IMR-90 (cell line): Measurements from ENCODE around the gene STARD10. TPM values are rescaled to one million over a fixed set of nuclear protein-coding genes. Genes with fewer than 3 reads are reported as not detected.

Source experiments
- ATAC-seq: fragments of 200-7000 bp; cut with Tn5 transposase; 2 replicates; pipeline ENCODE4 v1.9.1; 2020; ENCODE audit warnings: low read depth, mild to moderate bottlenecking, moderate library complexity
- BruUV-seq: library from RNA; stranded (reverse); fragments of 400-500 nt; replicated peaks from 2 replicates; lab custom pipeline; 2021; lab: Mats Ljungman, UMichigan
- CTCF ChIA-PET: fragments of 300-600 bp; formaldehyde crosslinking; extraction: SDS; loops from one replicate; lab custom pipeline; 2021; ENCODE audit warnings: antibody characterized with exemption; lab: Yijun Ruan, JAX
- POLR2A ChIA-PET: fragments of 300-600 bp; sonication (Branson Sonifier 250); formaldehyde crosslinking; loops from one replicate; lab custom pipeline; 2022; ENCODE audit warnings: antibody characterized with exemption; ENCODE audit not compliant: unreplicated experiment; lab: Charles Lee
- DNase-seq: peaks from one replicate; pipeline ENCODE4 v3.0.0; 2013
- H2AFZ ChIP-seq: replicated peaks from 2 replicates; pipeline ENCODE3; 2013; ENCODE audit warnings: low read length, mild to moderate bottlenecking; ENCODE audit not compliant: poor library complexity
- H2AK5ac ChIP-seq: 2 replicates; pipeline ENCODE4 v1.6.1; 2013; ENCODE audit warnings: low read depth, low read length, inconsistent platforms
- H2AK9ac ChIP-seq: replicated peaks from 2 replicates; pipeline ENCODE3; 2013; ENCODE audit warnings: mild to moderate bottlenecking, low read depth, low read length, moderate library complexity; ENCODE audit not compliant: poor library complexity
- H2BK120ac ChIP-seq: 2 replicates; pipeline ENCODE4 v1.6.1; 2013; ENCODE audit warnings: low read depth, low read length, inconsistent platforms
- H2BK15ac ChIP-seq: 3 replicates; pipeline ENCODE4 v1.6.1; 2013; ENCODE audit warnings: low read depth, low read length, inconsistent platforms
- H2BK20ac ChIP-seq: 2 replicates; pipeline ENCODE4 v1.6.1; 2013; ENCODE audit warnings: low read depth, mild to moderate bottlenecking, inconsistent platforms, low read length, moderate library complexity
- H2BK5ac ChIP-seq: 2 replicates; pipeline ENCODE4 v1.6.1; 2013; ENCODE audit warnings: mild to moderate bottlenecking, low read depth, low read length, inconsistent platforms; ENCODE audit not compliant: poor library complexity, severe bottlenecking
- H3K14ac ChIP-seq: replicated peaks from 2 replicates; pipeline ENCODE4 v1.6.1; 2013; ENCODE audit warnings: low read depth, low read length, inconsistent platforms
- H3K18ac ChIP-seq: 2 replicates; pipeline ENCODE4 v1.6.1; 2013; ENCODE audit warnings: low read depth, low read length, control low read depth
- H3K23ac ChIP-seq: 2 replicates; pipeline ENCODE4 v1.6.1; 2013; ENCODE audit warnings: low read depth, low read length, inconsistent platforms
- H3K27ac ChIP-seq: 2 replicates; pipeline ENCODE4 v1.5.1; 2013; ENCODE audit warnings: mild to moderate bottlenecking, control low read depth, low read length; ENCODE audit not compliant: insufficient read depth
- H3K27me3 ChIP-seq: 2 replicates; pipeline ENCODE4 v1.6.1; 2013; ENCODE audit warnings: low read length; ENCODE audit not compliant: control insufficient read depth, insufficient read depth
- H3K36me3 ChIP-seq: 2 replicates; pipeline ENCODE4 v1.6.1; 2013; ENCODE audit warnings: low read length, mixed read lengths; ENCODE audit not compliant: control insufficient read depth, insufficient read depth
- H3K4ac ChIP-seq: 2 replicates; pipeline ENCODE4 v1.6.1; 2013; ENCODE audit warnings: low read depth, low read length, inconsistent platforms
- H3K4me1 ChIP-seq: 2 replicates; pipeline ENCODE4 v1.6.1; 2013; ENCODE audit warnings: low read length, mixed read lengths; ENCODE audit not compliant: control insufficient read depth, insufficient read depth
- H3K4me2 ChIP-seq: 2 replicates; pipeline ENCODE4 v1.6.1; 2013; ENCODE audit warnings: low read depth, mild to moderate bottlenecking, control low read depth, low read length, moderate library complexity
- H3K4me3 ChIP-seq: 2 replicates; pipeline ENCODE4 v1.5.1; 2013; ENCODE audit warnings: low read depth, mild to moderate bottlenecking, control low read depth, low read length, moderate library complexity; ENCODE audit not compliant: insufficient read depth
- H3K56ac ChIP-seq: 2 replicates; pipeline ENCODE4 v1.6.1; 2013; ENCODE audit warnings: low read length, inconsistent platforms; ENCODE audit not compliant: insufficient read depth; ENCODE audit errors: extremely low read depth
- H3K79me1 ChIP-seq, 2 experiments: 2 replicates each; pipeline ENCODE4 v1.6.1; 2013; ENCODE audit warnings: low read length in 2 of 2, inconsistent platforms in 1 of 2, low read depth in 1 of 2
- H3K9ac ChIP-seq: 2 replicates; pipeline ENCODE4 v1.6.1; 2013; ENCODE audit warnings: low read depth, low read length, control low read depth
- H3K9me1 ChIP-seq: 2 replicates; pipeline ENCODE4 v1.6.1; 2013; ENCODE audit warnings: low read length, inconsistent platforms; ENCODE audit not compliant: insufficient read depth
- H3K9me3 ChIP-seq: 2 replicates; pipeline ENCODE4 v1.6.1; 2013; ENCODE audit warnings: low read length; ENCODE audit not compliant: control insufficient read depth, insufficient read depth
- H4K20me1 ChIP-seq: 2 replicates; pipeline ENCODE4 v1.6.1; 2013; ENCODE audit warnings: low read length, inconsistent platforms; ENCODE audit not compliant: insufficient read depth
- H4K5ac ChIP-seq: 2 replicates; pipeline ENCODE4 v1.6.1; 2013; ENCODE audit warnings: mild to moderate bottlenecking, low read depth, low read length, control low read depth
- H4K8ac ChIP-seq, 2 experiments: 2 replicates each; pipeline ENCODE4 v1.6.1; 2013; ENCODE audit warnings: low read depth in 2 of 2, low read length in 2 of 2, control low read depth in 1 of 2, inconsistent platforms in 1 of 2
- H4K91ac ChIP-seq: 2 replicates; pipeline ENCODE4 v1.6.1; 2013; ENCODE audit warnings: low read depth, low read length, inconsistent platforms; ENCODE audit not compliant: insufficient read depth
- CHD1 ChIP-seq: IDR thresholded peaks from 2 replicates; pipeline ENCODE4 v1.6.1; 2012; ENCODE audit warnings: low read depth, low read length, improper control_type of control experiment
- MAFK ChIP-seq: IDR thresholded peaks from 2 replicates; pipeline ENCODE4 v1.6.1; 2012; ENCODE audit warnings: low read depth, low read length, improper control_type of control experiment
- MAZ ChIP-seq: IDR thresholded peaks from 2 replicates; pipeline ENCODE4 v1.6.1; 2012; ENCODE audit warnings: low read depth, mild to moderate bottlenecking, low read length, improper control_type of control experiment, moderate library complexity, borderline replicate concordance
- USF2 ChIP-seq: fragments of 150-350 bp; IDR thresholded peaks from 2 replicates; pipeline ENCODE4 v1.6.1; 2017; ENCODE audit warnings: mild to moderate bottlenecking, antibody characterized with exemption, low read length, low read depth
- WGBS, 2 experiments: methylation state at CpG; one replicate each; pipeline versions ENCODE4 v1.1.5 to v1.1.7; 2013; ENCODE audit warnings: missing lambda C conversion rate in 2 of 2; ENCODE audit not compliant: insufficient read length in 1 of 2; ENCODE audit errors: extremely low coverage in 2 of 2; 5-methylcytosine and 5-hydroxymethylcytosine counted together
- dilution Hi-C: fragments of 300-500 bp; cut with HindIII; formaldehyde crosslinking; loops from one replicate; pipeline ENCODE4 v1.14.3; 2018; ENCODE audit warnings: low sequenced_read_pairs; ENCODE audit not compliant: unreplicated experiment
- in situ Hi-C: fragments of 300-500 bp; cut with MboI; formaldehyde crosslinking; loops from 3 replicates; pipeline ENCODE4 v1.14.3; 2019; ENCODE audit warnings: low sequenced_read_pairs, inconsistent platforms, mixed read lengths
- intact Hi-C: fragments of 100-400 bp; cut with micrococcal nuclease; formaldehyde crosslinking; loops from 2 replicates; pipeline ENCODE4 v1.10.0; 2022
- polyA plus RNA-seq, 3 experiments: library from polyadenylated mRNA; depleted of rRNA; stranded (reverse); fragments of >200 nt; gene quantifications; 2 replicates each; pipeline ENCODE4 v1.2.3, GENCODE V29; 2012; ENCODE audit warnings: low replicate concordance in 1 of 3
- total RNA-seq: library from RNA; depleted of rRNA; stranded (reverse); fragments of >200 nt; gene quantifications from 2 replicates; pipeline ENCODE4 v1.2.3, GENCODE V29; 2012

The STARD10 gene
- total and polyA plus RNA-seq, 2 of the 4 experiments (the other 2 are of a cell fraction): 23.8 to 37.4 TPM

DNA sequence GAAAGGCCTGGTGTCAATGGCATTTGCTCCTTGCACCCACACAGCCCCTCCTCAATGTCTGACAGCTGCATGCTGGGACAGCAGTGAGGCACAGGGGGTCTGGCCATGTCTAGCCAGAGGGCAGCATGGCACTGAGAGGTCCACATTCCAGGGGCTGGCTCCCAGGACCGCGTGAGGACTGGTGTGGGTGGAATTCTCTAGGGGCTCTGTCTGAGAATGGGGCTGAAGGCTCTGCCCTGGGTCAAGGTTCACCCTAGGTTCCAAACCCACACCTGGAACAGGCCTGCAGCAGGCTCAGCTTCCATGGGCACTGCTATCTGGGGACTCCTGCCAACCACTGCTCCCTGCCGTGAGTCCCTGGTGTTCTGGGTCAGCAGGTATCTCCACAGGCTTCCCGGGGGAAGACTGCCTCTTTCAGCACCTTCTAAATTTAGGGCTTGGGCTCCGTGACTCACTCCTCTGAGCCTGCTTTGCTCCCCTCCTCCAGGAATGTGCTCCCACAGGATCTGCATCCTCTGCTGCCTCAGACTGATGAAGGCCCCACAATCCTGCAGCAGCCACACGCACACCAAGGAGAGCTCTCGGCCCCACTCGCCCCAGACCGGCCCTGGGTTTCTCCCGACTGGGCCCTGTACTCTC is 4.2 kb downstream of the STARD10 start:
- TF ChIP-seq MAFK (0 out of 2 replicates have a peak, but pooled peaks have one; percentile 1), USF2 (no peak), CHD1 (no peak), MAZ (peak; percentile 58; the same call in 1 of the 2 replicates)
- Histone ChIP-seq H2AK9ac (peak overlapping the region; percentile 94), H2BK5ac (no peak overlapping the region), H4K91ac (no peak overlapping the region), H4K8ac (peak overlapping the region in 1 of 2 experiments; percentile 65; a peak in 1 of 4 replicates), H3K9me3 (no peaks in the 10 kb centered on the region), H3K27me3 (no peaks in the 10 kb centered on the region), H3K14ac (peak overlapping the region; percentile 65), H3K4ac (peak overlapping the region; percentile 67), H4K20me1 (peaks cover 3% of the 10 kb centered on the region; the same call in 1 of the 2 replicates), H3K27ac (no peak overlapping the region), H3K9ac (no peak overlapping the region), H3K18ac (no peak overlapping the region), H3K79me1 (peaks cover 0 to 12% of the 10 kb centered on the region in 2 experiments; a peak in 1 of 4 replicates), H2BK20ac (no peak overlapping the region; the same call in 1 of the 2 replicates), H2BK120ac (peak overlapping the region; percentile 60; the same call in 1 of the 2 replicates), H2AFZ (peak overlapping the region; percentile 90), H2BK15ac (no peak overlapping the region; the same call in 2 of the 3 replicates), H3K56ac (no peak overlapping the region), H4K5ac (no peak overlapping the region), H3K4me1 (peaks cover 13% of the 10 kb centered on the region), H3K4me3 (no peak overlapping the region), H2AK5ac (peak overlapping the region; percentile 83; the same call in 1 of the 2 replicates), H3K36me3 (no peaks in the 10 kb centered on the region), H3K23ac (peak overlapping the region; percentile 31; the same call in 1 of the 2 replicates), H3K9me1 (peaks cover 17% of the 10 kb centered on the region), H3K4me2 (no peak overlapping the region)
- ChIA-PET CTCF (interaction anchor here (1.1 to 2.1 kb wide), 2 partner anchors 16 to 64 kb away, joined by 5 to 6 read pairs; no protein-coding TSS in a partner anchor), POLR2A (no interaction called here)
- DNase-seq (peak; percentile 52), ATAC-seq (0 out of 2 replicates have a peak, but pooled peaks have one; percentile 1)
- no TSS peak for BruUV-seq
- in situ Hi-C loops (loop anchor here (5.0 kb wide), 1 partner anchor 67 kb away; no protein-coding TSS in a partner anchor), intact Hi-C loops (no loop called here), dilution Hi-C loops (no loop called here)
- 60% methylated on average over 1 of the region's 10 CpGs; no CpG with 5 or more reads in 1 of the 2 experiments for WGBS, 2 experiments
